T-helper 1 cell treated with Interleukin-12 subunit alpha and Interleukin-12 subunit beta and Interleukin-4 antibody, amounts not matched to agents 30 μg/mL and 1 μg/mL, for 36 hours (primary cell): ENCODE results near the gene PTEN.
"Not testable (repeated sequence)": the region's sequence is repeated elsewhere in the genome, so short reads cannot be mapped to it uniquely, and the experiment has no call there.

ENCODE experiments used
- H3K27ac Mint-ChIP-seq: one replicate; pipeline ENCODE4 v1.8.0; 2021; ENCODE audit warnings: mild to moderate bottlenecking, mixed read lengths
- H3K27me3 Mint-ChIP-seq: one replicate; pipeline ENCODE4 v1.8.0; 2021; ENCODE audit warnings: low read depth, mixed read lengths
- H3K36me3 Mint-ChIP-seq: one replicate; pipeline ENCODE4 v1.8.0; 2021; ENCODE audit warnings: low read depth, mixed read lengths
- H3K4me1 Mint-ChIP-seq: one replicate; pipeline ENCODE4 v1.8.0; 2021; ENCODE audit warnings: low read depth, mixed read lengths
- H3K4me3 Mint-ChIP-seq: one replicate; pipeline ENCODE4 v1.8.0; 2021; ENCODE audit warnings: mild to moderate bottlenecking, moderate library complexity, mixed read lengths
- H3K9me3 Mint-ChIP-seq: one replicate; pipeline ENCODE4 v1.8.0; 2021; ENCODE audit warnings: mixed read lengths

Gene PTEN

DNA sequence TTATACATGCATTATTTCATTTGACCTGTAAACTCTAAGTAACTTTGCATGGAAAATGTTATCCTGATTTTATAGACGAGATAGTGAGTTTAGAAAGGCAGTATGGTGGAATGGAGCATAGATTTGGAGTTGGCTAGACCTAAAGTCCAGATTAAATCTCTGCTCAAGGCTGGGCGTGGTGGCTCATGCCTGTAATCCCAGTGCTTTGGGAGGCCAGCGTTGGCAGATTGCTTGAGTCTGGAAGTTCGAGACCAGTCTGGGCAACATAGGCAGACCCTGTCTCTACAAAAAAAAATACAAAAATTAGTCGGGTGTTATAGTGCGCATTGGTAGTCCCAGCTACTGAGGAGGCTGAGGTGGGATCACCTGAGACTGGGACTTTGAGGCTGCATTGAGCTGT is 9.4 kb downstream of the PTEN start:
- peaks cover 29% of the 10 kb centered on the region for H3K4me1 Mint-ChIP-seq
- H3K27ac Mint-ChIP-seq: no peak overlapping the region
- H3K36me3 Mint-ChIP-seq: peaks cover 17% of the 10 kb centered on the region
- H3K9me3 Mint-ChIP-seq: no peaks in the 10 kb centered on the region
- H3K27me3 Mint-ChIP-seq: no peaks in the 10 kb centered on the region
- H3K4me3 Mint-ChIP-seq: no peak overlapping the region

DNA sequence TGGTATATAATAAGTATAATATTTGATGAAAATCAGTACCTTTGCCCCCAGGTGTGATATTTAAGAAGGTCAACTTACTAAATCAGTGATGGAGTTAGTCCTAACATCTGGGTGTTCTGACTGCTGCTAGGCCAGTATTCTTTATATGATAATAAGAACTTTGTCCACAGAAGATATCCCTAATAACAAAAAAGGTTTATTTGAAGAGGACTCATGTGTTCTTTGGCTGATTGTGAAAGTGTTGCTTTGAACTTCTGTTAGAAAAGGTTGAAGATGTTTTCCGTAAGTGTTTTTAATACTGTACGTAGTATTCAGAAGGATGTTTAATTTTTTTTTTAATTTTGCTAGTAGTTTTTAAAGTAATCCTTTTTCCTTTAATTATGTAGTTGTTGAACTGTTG is 10.2 kb downstream of the PTEN start:
- Mint-ChIP-seq H3K4me1 (peaks cover 24% of the 10 kb centered on the region), H3K27ac (no peak overlapping the region), H3K27me3 (no peaks in the 10 kb centered on the region), H3K36me3 (peaks cover 14% of the 10 kb centered on the region), H3K4me3 (no peak overlapping the region), H3K9me3 (no peaks in the 10 kb centered on the region)

DNA sequence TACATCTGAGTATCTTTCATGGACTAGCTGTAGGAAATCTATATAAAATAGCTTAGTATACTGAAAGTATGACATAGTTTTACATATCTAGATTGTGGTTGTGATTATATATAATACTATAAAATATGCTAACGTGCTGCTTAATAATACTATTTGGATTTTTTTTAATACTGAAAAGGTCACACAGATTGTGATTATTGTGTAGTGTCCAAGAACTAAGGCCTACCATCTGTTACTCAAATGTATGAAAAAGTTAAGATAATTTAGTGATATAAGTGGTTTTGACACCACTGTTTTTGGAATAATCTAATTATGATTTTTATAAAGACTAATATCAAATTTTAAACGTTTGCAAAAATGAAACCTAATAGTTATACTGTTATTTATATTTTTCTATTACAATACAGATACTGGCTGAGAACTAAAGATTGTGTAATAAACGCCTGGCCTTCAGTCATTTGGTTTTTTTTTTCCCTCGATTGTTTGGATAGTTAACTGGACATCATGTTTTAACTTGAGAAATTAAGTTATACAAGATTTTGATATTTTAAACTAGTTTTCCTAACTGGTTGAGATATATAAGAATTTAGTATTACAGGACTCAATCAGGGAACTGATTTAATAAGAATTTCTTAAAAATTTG is 12.6 kb downstream of the PTEN start:
- Mint-ChIP-seq H3K27me3 (no peaks in the 10 kb centered on the region), H3K9me3 (peaks cover 6% of the 10 kb centered on the region), H3K4me3 (no peak overlapping the region), H3K36me3 (peaks cover 19% of the 10 kb centered on the region), H3K27ac (no peak overlapping the region), H3K4me1 (peaks cover 14% of the 10 kb centered on the region)

DNA sequence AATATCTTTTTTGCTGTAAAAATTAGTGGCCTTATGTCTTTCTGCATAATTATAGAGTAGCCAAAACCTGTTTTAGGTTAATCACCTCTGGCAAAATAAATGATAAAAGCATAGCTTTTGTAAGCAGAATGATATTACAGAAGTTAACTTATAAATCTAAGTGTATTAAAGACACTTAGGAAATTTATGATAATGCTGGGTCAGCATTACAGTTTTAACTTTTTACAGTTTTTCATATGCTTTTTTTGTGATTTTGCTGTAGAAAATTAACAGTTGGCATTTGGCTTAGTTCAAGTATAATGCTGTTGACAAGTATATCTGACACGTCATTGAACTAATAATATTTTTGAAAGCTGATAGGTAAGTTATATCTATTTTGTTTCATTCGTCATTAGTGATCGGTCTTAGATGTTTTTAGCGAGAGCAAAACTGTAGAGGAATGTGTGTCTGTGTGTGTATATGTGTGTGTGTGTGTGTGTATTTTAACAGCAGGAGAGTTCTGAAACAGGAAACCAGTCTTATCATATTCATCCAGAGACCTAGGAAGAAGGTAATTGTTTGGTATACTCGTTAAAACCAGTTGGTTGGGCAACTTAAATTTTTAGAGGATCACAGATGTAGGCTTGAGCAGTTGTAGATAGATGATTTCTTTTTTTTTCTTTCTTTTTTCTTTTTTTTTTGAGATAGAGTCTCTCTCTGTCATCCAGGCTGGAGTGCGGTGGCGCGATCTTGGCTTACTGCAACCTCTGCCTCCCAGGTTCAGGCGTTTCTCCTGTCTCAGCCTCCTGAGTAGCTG is 15.4 kb downstream of the PTEN start:
- H3K9me3 Mint-ChIP-seq: peaks cover 9% of the 10 kb centered on the region
- H3K27me3 Mint-ChIP-seq: no peaks in the 10 kb centered on the region
- H3K4me3 Mint-ChIP-seq: no peak overlapping the region
- no peak overlapping the region for H3K27ac Mint-ChIP-seq
- H3K4me1 Mint-ChIP-seq: peaks cover 14% of the 10 kb centered on the region
- H3K36me3 Mint-ChIP-seq: peaks cover 34% of the 10 kb centered on the region

DNA sequence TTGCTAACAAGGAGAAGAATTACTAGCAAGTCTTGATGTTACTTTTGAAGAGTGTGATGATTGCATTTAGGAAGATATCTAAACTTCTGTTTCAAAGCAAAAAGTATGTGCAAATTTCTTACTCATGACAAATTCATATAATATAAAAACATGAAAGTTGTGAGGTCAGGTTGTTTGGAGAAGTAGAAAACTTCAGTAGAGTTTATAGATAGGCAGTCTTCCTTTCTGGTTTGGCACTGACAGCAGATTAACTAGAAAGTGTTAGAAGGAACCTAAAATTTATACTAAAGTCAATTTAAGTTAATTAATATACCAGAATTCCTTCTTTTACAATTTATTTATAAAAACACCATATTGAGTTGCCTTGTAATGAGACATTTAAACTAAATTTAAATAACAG is 16.9 kb downstream of the PTEN start:
- Mint-ChIP-seq H3K4me1 (peaks cover 11% of the 10 kb centered on the region), H3K4me3 (no peak overlapping the region), H3K36me3 (peaks cover 34% of the 10 kb centered on the region), H3K9me3 (peaks cover 9% of the 10 kb centered on the region), H3K27me3 (no peaks in the 10 kb centered on the region), H3K27ac (no peak overlapping the region)

DNA sequence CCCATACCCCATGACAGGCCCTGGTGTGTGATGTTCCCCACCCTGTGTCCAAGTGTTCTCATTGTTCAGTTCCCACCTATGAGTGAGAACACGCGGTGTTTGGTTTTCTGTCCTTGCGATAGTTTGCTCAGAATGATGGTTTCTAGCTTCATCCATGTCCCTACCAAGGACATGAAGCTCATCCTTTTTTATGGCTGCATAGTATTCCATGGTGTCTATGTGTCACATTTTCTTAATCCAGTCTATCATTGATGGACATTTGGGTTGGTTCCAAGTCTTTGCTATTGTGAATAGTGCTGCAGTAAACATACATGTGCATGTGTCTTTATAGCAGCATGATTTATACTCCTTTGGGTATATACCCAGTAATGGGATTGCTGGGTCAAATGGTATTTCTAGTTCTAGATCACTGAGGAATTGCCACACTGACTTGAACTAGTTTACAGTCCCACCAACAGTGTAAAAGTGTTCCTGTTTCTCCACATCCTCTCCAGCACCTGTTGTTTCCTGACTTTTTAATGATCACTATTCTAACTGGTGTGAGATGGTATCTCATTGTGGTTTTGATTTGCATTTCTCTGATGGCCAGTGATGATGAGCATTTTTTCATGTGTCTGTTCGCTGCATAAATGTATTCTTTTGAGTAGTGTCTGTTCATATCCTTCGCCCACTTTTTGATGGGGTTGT is 18.1 kb downstream of the PTEN start:
- not testable (repeated sequence) for H3K4me3 Mint-ChIP-seq, H3K27ac Mint-ChIP-seq, H3K27me3 Mint-ChIP-seq
- Mint-ChIP-seq H3K4me1 (peaks cover 11% of the 10 kb centered on the region), H3K36me3 (peaks cover 44% of the 10 kb centered on the region), H3K9me3 (peaks cover 19% of the 10 kb centered on the region)

DNA sequence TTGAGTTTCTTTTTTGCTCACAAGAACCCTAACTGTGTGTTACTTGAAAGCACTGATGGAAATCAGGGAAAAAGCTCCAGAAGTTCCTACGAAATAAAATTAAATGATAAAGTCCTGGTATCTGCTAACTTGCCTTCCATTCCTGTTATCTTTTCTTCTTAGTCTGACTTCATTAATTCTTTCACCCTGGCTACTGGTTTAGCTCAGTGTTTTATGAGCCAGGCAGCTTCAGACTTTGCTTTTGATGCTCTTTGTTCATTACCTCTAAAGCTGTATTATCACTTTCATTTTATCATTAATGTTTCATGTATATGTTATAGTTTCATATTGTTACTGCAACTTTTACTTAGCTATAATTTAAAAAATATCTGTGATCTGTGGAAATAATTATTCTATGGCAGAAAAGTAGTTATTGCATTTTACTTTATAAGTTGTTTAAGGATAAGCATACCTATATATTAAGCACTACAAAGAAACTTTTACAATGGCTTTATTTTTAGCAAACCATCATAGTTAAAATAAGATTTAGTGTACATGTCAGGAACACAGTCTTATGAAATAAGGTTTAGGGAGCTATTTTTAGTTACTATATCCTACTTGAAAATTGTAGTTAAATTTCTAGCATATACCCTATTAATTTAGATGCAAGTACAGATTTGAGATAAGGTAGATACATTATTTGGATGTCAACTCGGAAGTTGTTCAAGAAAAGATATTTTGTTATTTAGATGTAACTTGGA is 19.3 kb downstream of the PTEN start:
- Mint-ChIP-seq H3K4me1 (peaks cover 14% of the 10 kb centered on the region), H3K27me3 (no peaks in the 10 kb centered on the region), H3K27ac (no peak overlapping the region), H3K4me3 (no peak overlapping the region), H3K36me3 (peaks cover 56% of the 10 kb centered on the region), H3K9me3 (peaks cover 26% of the 10 kb centered on the region)

DNA sequence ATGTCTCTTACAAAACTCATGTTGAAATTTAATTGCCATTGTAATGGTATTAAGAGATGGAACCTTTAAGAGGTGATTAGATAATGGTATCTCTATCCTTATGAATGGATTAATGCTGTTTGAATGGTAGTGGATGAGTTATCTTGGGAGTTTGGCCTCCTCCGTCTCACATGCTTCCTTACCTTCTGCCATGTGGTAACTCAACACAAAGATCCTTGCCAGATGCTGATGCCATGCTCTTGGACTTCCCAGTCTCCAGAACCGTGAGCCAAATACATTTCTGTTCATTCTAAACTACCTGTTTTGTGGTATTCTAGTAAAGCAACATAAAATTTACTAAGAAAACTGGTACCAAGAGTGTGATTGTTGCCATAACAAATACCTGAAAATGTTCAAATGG is 23.2 kb downstream of the PTEN start:
- Mint-ChIP-seq H3K9me3 (peaks cover 17% of the 10 kb centered on the region), H3K36me3 (peaks cover 43% of the 10 kb centered on the region), H3K27ac (no peak overlapping the region), H3K4me1 (peaks cover 12% of the 10 kb centered on the region), H3K27me3 (no peaks in the 10 kb centered on the region), H3K4me3 (no peak overlapping the region)

DNA sequence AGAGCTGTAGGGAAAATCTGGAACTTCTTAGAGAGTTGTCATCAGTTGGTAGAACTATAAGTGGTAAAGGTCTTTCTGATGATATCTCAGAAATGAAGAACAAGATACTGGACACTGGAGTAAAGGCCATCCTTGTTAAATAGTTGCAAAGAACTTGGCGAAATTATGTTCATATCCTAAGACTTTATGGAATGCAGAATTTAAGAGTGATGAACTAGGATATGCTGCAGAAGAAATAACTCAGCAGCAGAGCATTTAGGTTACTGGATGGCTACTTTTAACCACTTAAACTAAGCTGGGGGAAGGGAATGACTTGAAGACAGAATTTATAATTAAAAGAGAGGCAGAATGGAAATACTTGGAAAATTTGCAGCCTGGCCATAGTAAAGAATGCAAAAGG is 23.7 kb downstream of the PTEN start:
- H3K27ac Mint-ChIP-seq: no peak overlapping the region
- H3K9me3 Mint-ChIP-seq: peaks cover 17% of the 10 kb centered on the region
- no peaks in the 10 kb centered on the region for H3K27me3 Mint-ChIP-seq
- no peak overlapping the region for H3K4me3 Mint-ChIP-seq
- H3K4me1 Mint-ChIP-seq: peaks cover 9% of the 10 kb centered on the region
- peaks cover 39% of the 10 kb centered on the region for H3K36me3 Mint-ChIP-seq

DNA sequence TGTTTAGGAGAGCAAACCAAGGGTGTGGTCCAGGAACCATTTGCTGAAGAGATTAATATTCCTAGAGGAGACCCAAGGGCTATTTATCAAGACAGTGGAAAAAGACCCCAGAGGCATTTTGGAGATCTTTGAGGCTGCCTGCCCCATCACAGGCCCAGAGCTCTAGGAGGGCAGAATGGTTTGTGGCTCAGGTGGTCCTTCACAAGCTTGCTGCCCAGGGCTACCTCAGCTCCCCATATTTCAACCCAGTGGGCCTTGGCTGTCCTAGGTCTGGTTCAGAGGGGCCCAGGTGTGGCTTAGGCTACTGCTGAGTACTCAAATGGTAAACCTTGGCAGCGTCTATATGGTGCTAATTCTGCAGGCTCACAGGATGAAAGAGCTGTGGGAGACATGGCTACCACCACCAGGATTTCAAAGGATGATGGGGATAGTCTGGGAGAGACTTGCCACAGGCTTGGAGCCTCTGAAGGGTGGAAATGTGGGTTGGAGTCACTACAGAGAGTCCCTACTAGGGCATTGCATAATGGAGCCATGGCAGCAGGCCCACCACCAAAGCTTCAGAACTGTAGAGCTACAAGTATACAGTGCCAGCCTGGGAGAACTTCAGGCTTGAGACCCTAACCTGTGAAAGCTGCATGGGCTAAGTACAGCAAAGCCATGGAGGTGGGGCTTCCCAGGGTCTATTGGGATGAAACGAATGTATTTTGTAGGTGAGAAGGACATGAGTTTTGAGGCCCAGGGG is 24.3 kb downstream of the PTEN start:
- Mint-ChIP-seq H3K4me3 (no peak overlapping the region), H3K9me3 (peaks cover 17% of the 10 kb centered on the region), H3K27ac (no peak overlapping the region), H3K27me3 (no peaks in the 10 kb centered on the region), H3K4me1 (peaks cover 11% of the 10 kb centered on the region), H3K36me3 (peaks cover 41% of the 10 kb centered on the region)

DNA sequence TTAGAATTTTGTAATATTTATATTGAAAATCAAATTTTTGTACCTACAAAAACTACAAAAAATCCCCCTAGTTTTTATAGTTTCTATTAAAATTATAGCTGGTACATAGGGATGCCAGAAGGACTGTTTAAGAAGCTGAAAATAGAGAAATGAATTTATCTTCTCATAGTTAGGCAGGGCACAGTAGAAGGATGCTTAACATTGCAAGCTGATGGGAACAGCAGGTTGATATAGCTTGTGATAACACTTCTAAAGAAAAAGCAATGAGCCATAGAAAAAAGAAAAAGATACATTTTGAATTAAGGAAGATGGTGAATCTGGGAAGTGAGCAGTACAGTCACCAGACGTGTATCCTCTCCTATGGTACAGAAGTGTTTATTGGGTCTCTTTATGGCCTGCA is 32.0 kb downstream of the PTEN start:
- no peak overlapping the region for H3K27ac Mint-ChIP-seq
- peaks cover 8% of the 10 kb centered on the region for H3K9me3 Mint-ChIP-seq
- peaks cover 49% of the 10 kb centered on the region for H3K36me3 Mint-ChIP-seq
- peaks cover 17% of the 10 kb centered on the region for H3K4me1 Mint-ChIP-seq
- H3K4me3 Mint-ChIP-seq: no peak overlapping the region
- H3K27me3 Mint-ChIP-seq: no peaks in the 10 kb centered on the region

DNA sequence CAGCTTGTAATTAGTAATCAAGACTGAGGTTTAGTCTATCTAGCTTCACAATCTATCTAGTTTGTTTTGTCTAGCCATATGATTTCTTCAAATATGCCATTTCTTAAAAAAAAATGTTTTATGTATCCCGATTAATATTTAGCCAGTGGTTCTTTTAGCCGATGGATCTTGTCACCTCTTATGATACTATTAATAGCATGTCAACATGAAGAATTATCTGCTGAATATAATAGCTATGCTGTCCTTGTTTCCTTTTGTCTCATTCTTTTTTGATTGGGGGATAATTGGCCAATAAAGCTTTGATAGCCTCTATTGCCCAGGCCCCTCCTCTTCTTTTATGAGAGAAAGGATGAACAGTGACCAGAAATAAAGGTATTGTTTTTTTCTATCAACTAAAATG is 32.8 kb downstream of the PTEN start:
- peaks cover 24% of the 10 kb centered on the region for H3K4me1 Mint-ChIP-seq
- H3K4me3 Mint-ChIP-seq: no peak overlapping the region
- peaks cover 13% of the 10 kb centered on the region for H3K9me3 Mint-ChIP-seq
- H3K36me3 Mint-ChIP-seq: peaks cover 56% of the 10 kb centered on the region
- H3K27me3 Mint-ChIP-seq: no peaks in the 10 kb centered on the region
- H3K27ac Mint-ChIP-seq: no peak overlapping the region

DNA sequence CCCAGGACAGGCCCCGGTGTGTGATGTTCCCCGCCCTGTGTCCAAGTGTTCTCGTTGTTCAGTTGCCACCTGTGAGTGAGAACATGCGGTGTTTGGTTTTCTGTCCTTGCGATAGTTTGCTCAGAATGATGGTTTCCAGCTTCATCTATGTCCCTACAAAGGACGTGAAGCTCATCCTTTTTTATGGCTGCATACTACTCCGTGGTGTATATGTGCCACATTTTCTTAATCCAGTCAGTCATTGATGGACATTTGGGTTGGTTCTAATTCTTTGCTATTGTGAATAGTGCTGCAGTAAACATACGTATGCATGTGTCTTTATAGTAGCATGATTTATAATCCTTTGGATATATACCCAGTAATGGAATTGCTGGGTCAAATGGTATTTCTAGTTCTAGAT is 34.5 kb downstream of the PTEN start:
- H3K4me1 Mint-ChIP-seq: peaks cover 24% of the 10 kb centered on the region
- not testable (repeated sequence) for H3K27me3 Mint-ChIP-seq, H3K4me3 Mint-ChIP-seq, H3K27ac Mint-ChIP-seq
- H3K9me3 Mint-ChIP-seq: peaks cover 22% of the 10 kb centered on the region
- peaks cover 65% of the 10 kb centered on the region for H3K36me3 Mint-ChIP-seq

DNA sequence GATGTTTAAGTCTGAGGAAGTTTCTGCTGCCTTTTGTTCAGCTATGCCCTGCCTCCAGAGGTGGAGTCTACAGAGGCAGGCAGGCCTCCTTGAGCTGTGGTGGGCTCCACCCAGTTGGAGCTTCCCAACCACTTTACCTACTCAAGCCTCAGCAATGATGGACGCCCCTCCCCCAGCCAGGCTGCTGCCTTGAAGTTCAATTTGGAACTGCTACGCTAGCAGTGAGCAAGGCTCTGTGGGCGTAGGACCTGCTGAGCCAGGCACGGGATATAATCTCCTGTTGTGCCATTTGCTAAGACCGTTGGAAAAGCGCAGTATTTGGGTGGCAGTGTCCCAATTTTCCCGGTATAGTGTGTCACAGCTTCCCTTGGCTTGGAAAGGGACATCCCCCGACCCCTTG is 40.0 kb downstream of the PTEN start:
- H3K36me3 Mint-ChIP-seq: peaks cover 67% of the 10 kb centered on the region
- H3K27me3 Mint-ChIP-seq, H3K4me3 Mint-ChIP-seq, H3K27ac Mint-ChIP-seq: not testable (repeated sequence)
- H3K4me1 Mint-ChIP-seq: peaks cover 22% of the 10 kb centered on the region
- peaks cover 25% of the 10 kb centered on the region for H3K9me3 Mint-ChIP-seq
